Suppressor macrophage treated with lipopolysaccharide for 1 hour (primary cell): ENCODE measurements around the gene CES4A.

Source experiments
- DNase-seq, 3 donors: peaks; one replicate each; pipeline ENCODE4 v3.0.0-alpha.2; 2020 to 2022

The CES4A gene

DNA sequence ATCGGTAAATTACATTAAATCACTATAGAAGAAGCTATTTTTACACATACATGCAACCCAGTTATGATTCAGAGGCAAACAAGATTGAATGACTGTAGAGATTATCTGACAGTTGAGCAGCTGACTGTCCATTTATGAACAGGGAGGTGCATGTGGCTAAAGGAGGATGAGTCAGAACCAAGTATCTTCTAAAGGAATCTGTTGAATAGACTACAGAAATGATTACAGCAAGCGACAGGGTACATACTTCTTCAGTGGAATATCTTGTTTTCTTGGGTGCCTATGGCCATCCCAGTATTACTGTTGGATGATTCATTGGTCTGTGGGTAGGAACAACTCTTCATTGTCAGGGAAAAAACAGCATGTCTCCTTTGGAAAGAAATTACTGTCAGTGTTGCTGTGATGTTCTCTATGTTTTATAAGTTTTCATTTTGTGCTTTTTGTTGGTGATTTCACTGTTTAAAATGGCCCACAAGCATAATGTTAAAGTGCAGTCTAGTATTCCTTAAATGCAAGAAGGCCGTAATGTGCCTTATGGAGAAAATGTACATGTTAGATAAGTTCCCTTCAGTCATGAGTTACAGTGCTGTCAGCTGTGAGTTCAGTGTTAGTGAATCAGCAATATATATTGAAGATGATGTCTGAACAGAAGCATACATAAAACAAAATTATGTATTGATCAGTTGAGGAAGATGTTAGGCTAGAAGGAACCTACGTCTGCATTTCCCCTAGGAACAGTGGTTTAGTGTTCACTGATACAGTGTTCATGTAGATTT lies 67.5 kb downstream of the CES4A start:
- peak; percentile 66 to 88 (median 86) for DNase-seq
